ENCODE measurements around the gene GRAMD1B. TPM values are rescaled to one million over a fixed set of nuclear protein-coding genes. Genes with fewer than 3 reads are reported as not detected.

GRAMD1B gene
- total RNA-seq, 3 donors from 2014 or later (not counting 1 experiment from before 2014, with no cell fraction given) = 5.9 to 10.3 (median 8.8) TPM

DNA sequence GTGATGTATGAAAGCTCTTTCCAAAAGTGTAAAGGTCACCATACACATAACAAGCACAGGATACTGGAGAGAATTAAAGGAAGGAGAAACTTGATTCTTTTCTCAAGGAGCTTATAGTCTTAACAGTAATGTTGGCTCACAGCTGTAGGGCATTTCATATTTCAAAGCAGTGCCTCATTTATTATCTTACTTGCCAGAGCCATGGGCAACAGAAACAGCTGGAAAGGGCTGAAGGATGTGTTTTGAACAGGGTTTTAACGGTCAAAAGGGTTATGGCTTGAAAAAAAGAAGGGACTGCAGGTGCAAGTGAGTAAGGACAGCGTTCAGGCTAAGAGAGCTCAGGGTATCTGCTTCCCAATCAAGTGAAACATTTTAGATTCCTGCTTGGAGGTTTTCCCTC lies 2.7 kb upstream of the GRAMD1B start:
- TF ChIP-seq, protein P1, sequence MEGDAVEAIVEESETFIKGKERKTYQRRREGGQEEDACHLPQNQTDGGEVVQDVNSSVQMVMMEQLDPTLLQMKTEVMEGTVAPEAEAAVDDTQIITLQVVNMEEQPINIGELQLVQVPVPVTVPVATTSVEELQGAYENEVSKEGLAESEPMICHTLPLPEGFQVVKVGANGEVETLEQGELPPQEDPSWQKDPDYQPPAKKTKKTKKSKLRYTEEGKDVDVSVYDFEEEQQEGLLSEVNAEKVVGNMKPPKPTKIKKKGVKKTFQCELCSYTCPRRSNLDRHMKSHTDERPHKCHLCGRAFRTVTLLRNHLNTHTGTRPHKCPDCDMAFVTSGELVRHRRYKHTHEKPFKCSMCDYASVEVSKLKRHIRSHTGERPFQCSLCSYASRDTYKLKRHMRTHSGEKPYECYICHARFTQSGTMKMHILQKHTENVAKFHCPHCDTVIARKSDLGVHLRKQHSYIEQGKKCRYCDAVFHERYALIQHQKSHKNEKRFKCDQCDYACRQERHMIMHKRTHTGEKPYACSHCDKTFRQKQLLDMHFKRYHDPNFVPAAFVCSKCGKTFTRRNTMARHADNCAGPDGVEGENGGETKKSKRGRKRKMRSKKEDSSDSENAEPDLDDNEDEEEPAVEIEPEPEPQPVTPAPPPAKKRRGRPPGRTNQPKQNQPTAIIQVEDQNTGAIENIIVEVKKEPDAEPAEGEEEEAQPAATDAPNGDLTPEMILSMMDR (IDR thresholded peaks at IDR 0.05) = no peak
- no peaks in the 10 kb centered on the region for H3K9me3 Mint-ChIP-seq
- H3K27me3 Mint-ChIP-seq (ENCODE audit: low read depth in 2 of 2) = peaks cover 16 to 40% of the 10 kb centered on the region in 2 donors
- DNase-seq = no peak
- Histone ChIP-seq H3K27me3 (ENCODE audit: control insufficient read depth, insufficient read depth, low read length) (no peaks in the 10 kb centered on the region), H3K27ac (ENCODE audit: low read length) (no peak overlapping the region), H3K36me3 (ENCODE audit: control insufficient read depth, insufficient read depth, low read length) (no peaks in the 10 kb centered on the region), H3K4me3 (ENCODE audit: low read length) (no peak overlapping the region), H3K4me1 (ENCODE audit: control insufficient read depth, insufficient read depth, low read length) (peaks cover 20% of the 10 kb centered on the region), H3K9me3 (ENCODE audit: control insufficient read depth, insufficient read depth, low read length) (no peaks in the 10 kb centered on the region)
- intact Hi-C loops (cut with micrococcal nuclease) = no loop called here
- H3K27ac Mint-ChIP-seq = no peak overlapping the region
- 89% methylated on average over 2 of the region's 2 CpGs for WGBS (ENCODE audit: insufficient coverage)
- H3K36me3 Mint-ChIP-seq = no peaks in the 10 kb centered on the region
- no peak overlapping the region for H3K4me3 Mint-ChIP-seq
- no peak for ATAC-seq
- H3K4me1 Mint-ChIP-seq = peaks cover 10 to 23% of the 10 kb centered on the region in 2 donors

- 91% methylated on average over 6 of the region's 6 CpGs for WGBS (ENCODE audit: insufficient coverage)
- intact Hi-C loops (cut with micrococcal nuclease) = no loop called here
- no peak overlapping the region for H3K27ac ChIP-seq (ENCODE audit: low read length)
- peaks cover 20% of the 10 kb centered on the region for H3K4me1 ChIP-seq (ENCODE audit: control insufficient read depth, insufficient read depth, low read length)
- no peaks in the 10 kb centered on the region for H3K9me3 Mint-ChIP-seq
- no peak for ATAC-seq
- peaks cover 11 to 34% of the 10 kb centered on the region in 2 donors for H3K27me3 Mint-ChIP-seq (ENCODE audit: low read depth in 2 of 2)
- H3K9me3 ChIP-seq (ENCODE audit: control insufficient read depth, insufficient read depth, low read length) = no peaks in the 10 kb centered on the region
- H3K4me3 Mint-ChIP-seq = peak overlapping the region; percentile 11
- no peak overlapping the region for H3K27ac Mint-ChIP-seq
- H3K4me3 ChIP-seq (ENCODE audit: low read length) = no peak overlapping the region
- no peak for DNase-seq
- peaks cover 10 to 25% of the 10 kb centered on the region in 2 donors for H3K4me1 Mint-ChIP-seq
- H3K36me3 Mint-ChIP-seq = no peaks in the 10 kb centered on the region
- TF ChIP-seq, protein P1 (IDR thresholded peaks at IDR 0.05) = no peak
- no peaks in the 10 kb centered on the region for H3K27me3 ChIP-seq (ENCODE audit: control insufficient read depth, insufficient read depth, low read length)
- no peaks in the 10 kb centered on the region for H3K36me3 ChIP-seq (ENCODE audit: control insufficient read depth, insufficient read depth, low read length)
Observed at GRCh38 chr11:123428116-123428715, 1.9 kb upstream of the GRAMD1B start.

DNA sequence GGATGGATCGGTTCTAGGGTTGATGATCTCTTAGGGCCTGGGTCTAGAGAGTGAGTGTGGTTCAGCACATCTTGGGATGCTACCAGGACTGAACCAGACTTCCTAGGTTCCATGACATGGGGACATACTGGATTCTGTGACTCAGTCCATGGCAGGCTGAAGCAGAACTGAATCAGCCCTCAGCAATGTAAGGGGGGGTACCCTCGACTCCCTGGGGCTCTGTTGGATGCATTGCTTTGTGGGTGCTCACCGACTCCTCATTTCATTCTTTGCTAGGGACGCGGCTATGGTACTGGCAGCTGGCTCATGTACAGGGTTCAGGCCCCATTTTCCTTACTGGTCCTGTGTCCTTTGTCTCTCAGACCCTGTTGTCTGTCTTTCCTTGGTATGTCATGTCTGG lies 733 bp upstream of the GRAMD1B start:
- H3K27me3 Mint-ChIP-seq (ENCODE audit: low read depth in 2 of 2) = peaks cover 3 to 23% of the 10 kb centered on the region in 2 donors
- no peak for ATAC-seq

More for the DNA sequence above, 733 bp upstream of the GRAMD1B start:
- Histone ChIP-seq H3K27me3 (ENCODE audit: control insufficient read depth, insufficient read depth, low read length) (no peaks in the 10 kb centered on the region), H3K36me3 (ENCODE audit: control insufficient read depth, insufficient read depth, low read length) (no peaks in the 10 kb centered on the region), H3K9me3 (ENCODE audit: control insufficient read depth, insufficient read depth, low read length) (no peaks in the 10 kb centered on the region), H3K4me1 (ENCODE audit: control insufficient read depth, insufficient read depth, low read length) (peaks cover 20% of the 10 kb centered on the region), H3K27ac (ENCODE audit: low read length) (no peak overlapping the region), H3K4me3 (ENCODE audit: low read length) (no peak overlapping the region)
- no peak for DNase-seq
- Mint-ChIP-seq H3K4me3 (peak overlapping the region; percentile 93), H3K36me3 (no peaks in the 10 kb centered on the region), H3K4me1 (peaks cover 10 to 25% of the 10 kb centered on the region in 2 donors), H3K27ac (peak overlapping the region in 1 of 2 donors; percentile 80), H3K9me3 (no peaks in the 10 kb centered on the region)
- 91% methylated on average over 5 of the region's 5 CpGs for WGBS (ENCODE audit: insufficient coverage)
- intact Hi-C loops (cut with micrococcal nuclease) = no loop called here
- TF ChIP-seq, protein P1 (IDR thresholded peaks at IDR 0.05) = no peak
